Spleen (tissue), 7 donors: ENCODE data around the gene EEF1AKMT3.

Experiments
- POLR2AphosphoS5 ChIP-seq, 3 donors: sonication (generic); formaldehyde crosslinking; IDR thresholded peaks; one replicate each; pipeline ENCODE4 v1.5.1; 2017; ENCODE audit warnings: antibody characterized with exemption in 3 of 3
- TF ChIP-seq, protein P1 (sequence below), 11 experiments: fragments of 200-600 bp in 7 of 11; fragments of 450-650 bp in 4 of 11; sonication (generic) in 4 of 11; IDR thresholded peaks in 8 of 11; conservative IDR thresholded peaks in 3 of 11; 1 replicate in 7 of 11; 2 replicates in 4 of 11; pipeline versions ENCODE4 v1.4.0 to v1.8.0; 2016 to 2021; ENCODE audit warnings: antibody characterized with exemption in 11 of 11, inconsistent platforms in 4 of 11, mild to moderate bottlenecking in 1 of 11
- donor health status: DM: no; HTN: no; CAD: no; lungs with moderate emphysema.
- donor health status: DM: no; HTN: no; CAD: no.
- donor health status: DM: no; HTN: no; CAD: no.

- no peak for TF ChIP-seq POLR2AphosphoS5 (IDR thresholded peaks at IDR 0.05)
- TF ChIP-seq, protein P1, sequence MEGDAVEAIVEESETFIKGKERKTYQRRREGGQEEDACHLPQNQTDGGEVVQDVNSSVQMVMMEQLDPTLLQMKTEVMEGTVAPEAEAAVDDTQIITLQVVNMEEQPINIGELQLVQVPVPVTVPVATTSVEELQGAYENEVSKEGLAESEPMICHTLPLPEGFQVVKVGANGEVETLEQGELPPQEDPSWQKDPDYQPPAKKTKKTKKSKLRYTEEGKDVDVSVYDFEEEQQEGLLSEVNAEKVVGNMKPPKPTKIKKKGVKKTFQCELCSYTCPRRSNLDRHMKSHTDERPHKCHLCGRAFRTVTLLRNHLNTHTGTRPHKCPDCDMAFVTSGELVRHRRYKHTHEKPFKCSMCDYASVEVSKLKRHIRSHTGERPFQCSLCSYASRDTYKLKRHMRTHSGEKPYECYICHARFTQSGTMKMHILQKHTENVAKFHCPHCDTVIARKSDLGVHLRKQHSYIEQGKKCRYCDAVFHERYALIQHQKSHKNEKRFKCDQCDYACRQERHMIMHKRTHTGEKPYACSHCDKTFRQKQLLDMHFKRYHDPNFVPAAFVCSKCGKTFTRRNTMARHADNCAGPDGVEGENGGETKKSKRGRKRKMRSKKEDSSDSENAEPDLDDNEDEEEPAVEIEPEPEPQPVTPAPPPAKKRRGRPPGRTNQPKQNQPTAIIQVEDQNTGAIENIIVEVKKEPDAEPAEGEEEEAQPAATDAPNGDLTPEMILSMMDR (IDR thresholded peaks at IDR 0.05 in 8 of 11, conservative IDR thresholded peaks at IDR 0.05 in 3 of 11) = no peak
Measured at GRCh38 chr12:57811028-57811755, 38.8 kb downstream of the EEF1AKMT3 start.
